NCI-H2171 treated with DMSO at 0.1 percent for 48 hours (cell line): Measurements from ENCODE around the gene NOTUM.

Experiments used
- DNase-seq: peaks from one replicate; lab custom pipeline; 2025; lab: John Stamatoyannopoulos, UW

The NOTUM gene

GRCh38 chr17:81935709-81936084 lies 25.3 kb downstream of the NOTUM start:
- no peak for DNase-seq

DNA sequence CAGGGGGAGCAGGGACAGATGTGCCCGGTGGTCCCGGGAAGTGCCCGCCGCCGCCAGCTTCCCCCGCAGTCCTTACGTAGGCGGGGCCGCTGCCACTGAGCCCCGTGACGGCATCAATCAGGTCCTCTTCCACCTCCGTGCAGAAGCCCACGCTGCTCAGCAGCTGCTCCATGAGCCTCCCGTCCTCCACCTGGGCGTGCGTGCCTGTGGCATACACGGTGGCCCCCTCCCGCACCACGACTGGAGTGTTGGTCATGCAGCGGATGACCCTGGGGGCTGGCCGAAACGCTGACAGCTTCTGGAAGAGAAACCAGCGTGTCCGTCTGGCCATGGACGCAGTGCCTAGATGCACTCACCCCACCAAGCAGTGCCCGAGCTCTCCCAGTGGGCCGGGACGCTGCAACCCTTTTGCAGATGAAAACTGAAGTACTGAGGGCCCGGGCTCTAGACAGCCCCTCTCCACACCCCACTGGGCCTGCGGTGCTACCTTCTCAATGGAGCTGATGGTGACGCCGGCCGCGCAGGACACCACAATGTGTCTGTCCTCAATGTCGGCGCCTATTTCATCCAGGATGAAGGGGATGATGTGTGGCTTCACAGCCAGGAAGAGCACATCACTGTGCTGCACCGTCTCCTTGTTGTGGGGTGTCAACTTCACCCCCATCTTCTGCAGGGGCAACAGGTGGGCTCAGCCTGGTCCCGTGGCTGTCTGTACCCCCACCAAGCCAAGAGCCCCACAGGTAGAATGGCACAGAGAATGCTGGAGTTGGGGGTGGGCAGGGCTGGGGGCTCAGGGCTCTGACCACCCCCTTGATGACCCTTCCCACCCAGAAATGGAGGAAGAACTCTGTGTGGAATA lies 25.9 kb downstream of the NOTUM start:
- DNase-seq = no peak

DNA sequence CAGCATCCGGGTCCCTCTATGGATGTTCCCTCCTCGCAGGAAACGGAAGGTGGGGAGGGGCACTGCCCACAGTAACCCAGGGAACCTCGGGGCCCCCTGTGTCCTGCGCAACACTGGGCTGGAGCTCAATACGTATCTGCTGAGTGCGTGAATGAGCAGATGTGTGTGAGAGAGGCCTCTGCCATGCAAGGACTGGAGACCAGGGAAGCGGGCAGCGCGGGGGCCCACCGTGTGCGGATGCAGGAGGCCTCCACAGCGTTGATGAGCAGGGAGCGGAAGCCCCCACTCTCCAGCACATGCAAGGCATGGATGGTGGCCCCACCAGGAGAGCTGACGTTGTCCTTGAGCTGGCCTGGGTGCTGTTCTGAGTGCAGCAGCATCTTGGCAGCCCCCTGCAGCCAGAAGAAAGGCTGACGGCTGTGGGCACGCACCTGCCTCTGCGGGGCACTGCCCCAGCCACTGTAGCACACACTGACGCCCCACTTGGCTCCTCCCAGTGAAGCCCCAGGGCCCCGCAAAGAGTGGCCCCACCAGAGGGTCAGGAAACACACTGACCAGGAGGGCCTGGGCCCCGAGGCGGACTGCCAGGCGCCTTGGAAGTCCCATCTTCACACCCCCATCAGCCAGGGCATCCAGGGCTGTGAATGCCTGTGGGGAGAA lies 26.8 kb downstream of the NOTUM start:
- DNase-seq = no peak

- no peak for DNase-seq
Measured at GRCh38 chr17:81933178-81933699, 27.7 kb downstream of the NOTUM start.

- no peak for DNase-seq
Measured at GRCh38 chr17:81932333-81932983, 28.5 kb downstream of the NOTUM start.

DNA sequence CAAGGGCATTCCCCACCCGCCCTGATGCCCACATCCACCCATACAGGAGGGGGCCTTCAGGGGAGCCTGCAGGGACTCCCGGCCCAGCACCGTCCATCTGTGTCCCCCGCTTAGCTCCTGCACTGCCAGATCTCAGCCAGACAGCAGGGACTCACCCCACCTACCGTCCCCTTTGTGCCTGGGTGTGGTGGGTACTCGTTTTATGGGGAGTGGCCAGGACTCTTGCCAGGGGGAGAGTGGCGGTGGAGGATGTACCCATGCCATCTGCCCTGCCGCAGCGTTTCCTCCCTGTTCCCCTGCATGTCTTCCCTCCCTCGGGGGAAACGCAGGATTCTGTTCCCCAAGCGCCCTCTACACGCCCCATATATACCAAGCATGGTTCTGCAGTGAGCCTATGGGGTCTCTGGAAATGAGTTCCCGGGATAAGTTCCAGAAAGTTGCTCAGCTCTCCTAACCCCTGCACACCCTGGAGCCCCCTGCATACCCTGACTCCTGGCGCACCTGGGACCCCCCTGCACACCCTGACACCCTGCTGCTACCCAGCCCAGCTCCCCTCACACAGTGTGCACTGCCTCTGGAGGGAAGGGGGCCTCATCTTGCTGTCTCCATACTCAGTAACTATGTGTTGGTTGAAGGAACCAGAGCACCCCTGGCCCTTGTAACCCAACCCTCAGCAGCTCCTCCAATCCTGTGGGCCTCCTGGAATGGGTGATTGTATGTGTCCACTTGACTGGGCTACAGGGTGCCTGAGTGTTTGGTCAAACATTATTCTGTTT lies 29.2 kb downstream of the NOTUM start:
- peak; percentile 91 for DNase-seq

DNA sequence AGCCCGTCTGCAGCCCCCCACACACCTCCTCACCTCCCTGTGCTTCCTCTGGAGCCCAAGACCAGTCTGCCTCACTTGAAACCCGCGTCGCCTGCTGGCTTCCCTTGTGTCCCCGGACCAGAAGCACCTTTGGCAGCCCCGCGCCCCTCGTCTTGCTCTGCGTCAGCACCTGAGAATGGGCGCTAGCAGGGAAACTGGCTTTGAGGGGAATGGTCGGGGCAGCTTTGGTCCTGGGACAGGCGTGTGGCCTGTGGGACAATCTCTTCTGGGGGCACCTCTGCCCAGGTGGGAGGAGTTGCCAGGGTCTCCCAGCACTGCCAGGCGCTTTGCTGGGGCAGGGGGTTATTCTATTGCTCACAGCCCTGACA lies 29.8 kb downstream of the NOTUM start:
- no peak for DNase-seq

DNA sequence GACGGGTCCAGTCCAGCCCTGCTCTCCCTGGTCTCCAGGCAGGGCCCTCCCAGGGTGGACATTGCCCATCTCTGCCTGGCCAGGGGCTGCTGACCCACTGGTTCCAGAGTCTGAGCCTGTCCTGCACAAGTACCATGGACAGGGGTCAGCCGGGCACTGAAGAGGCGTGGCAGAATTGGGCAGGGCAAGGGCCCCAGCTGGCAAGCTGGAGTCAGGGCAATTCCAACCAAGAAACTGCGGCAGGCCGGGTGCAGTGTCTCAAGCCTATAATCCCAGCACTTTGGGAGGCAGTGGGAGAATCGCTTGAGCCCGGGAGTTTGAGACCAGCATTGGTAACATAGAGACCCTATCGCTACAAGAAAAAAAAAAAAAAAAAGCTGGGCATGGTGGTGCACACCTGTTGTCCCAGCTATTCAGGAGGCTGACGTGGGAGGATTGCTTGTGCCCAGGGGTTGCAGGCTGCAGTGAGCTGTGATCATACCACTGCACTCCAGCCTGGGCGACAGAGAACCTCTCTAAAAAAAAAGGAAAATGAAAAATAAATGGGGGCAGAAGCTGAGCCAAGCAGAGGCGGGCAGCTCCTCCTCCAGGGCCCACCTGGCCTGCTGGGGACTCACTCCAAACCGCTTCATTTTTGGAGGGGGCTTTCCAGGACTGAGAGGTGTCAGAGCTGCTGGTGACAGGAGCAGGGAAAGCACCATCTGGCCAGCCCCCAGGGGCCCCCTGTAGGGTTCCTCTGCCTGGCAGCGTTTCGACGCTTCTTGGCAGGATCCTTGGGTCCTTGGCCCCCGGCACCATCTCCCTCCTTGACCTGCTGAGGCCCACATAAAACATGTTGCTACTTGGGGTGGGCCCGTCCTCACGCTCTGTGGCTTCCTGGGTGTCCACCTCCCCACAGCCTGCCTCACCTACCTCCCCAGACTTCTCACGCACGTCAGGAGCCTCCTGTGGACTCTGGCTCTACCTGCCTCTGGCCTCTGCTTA lies 30.6 kb downstream of the NOTUM start:
- DNase-seq = peak; percentile 89

DNA sequence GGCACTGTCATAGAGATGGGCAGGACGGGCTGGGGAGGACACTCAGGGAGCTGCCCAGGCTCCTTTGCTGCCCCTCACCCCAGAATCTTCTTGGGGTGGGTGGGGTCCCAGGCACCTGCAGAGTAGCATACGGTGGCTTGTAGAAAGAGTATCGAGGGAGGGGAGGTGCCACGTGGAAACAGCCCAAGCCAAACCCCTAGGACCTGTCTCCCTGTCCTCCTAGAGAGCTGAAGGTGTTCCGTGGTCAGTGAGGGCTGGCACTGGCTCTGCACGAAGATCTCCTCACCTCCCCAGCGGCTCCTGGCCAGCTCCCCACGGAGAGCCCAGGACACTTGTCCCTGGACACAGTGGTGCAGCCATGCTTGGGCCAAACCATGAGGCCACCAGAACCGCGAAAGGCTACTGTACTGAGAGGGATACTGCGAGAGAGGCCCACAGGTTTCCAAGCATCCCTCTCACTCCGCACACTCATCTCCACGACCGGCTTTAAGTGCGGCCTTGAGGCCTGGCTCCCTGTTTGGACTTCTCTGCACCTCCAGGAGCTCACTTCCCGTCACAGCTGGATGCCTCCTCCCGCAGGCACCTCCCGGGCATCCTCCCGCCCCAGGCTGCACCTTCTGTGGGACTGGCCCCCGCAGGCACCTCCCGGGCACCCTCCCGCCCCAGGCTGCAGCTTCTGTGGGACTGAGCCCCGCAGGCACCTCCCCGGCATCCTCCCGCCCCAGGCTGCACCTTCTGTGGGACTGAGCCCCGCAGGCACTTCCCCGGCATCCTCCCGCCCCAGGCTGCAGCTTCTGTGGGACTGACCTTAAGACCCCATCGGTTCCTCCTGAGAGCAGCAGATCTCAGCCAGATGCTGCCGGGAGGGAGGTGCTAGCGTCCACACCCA lies 31.5 kb downstream of the NOTUM start:
- no peak for DNase-seq

- DNase-seq = no peak
Measured at GRCh38 chr17:81928544-81929252, 32.3 kb downstream of the NOTUM start.

- DNase-seq = peak; percentile 92
Measured at GRCh38 chr17:81927653-81928543, 33.1 kb downstream of the NOTUM start, which contains the start of gene MAFG. Gene MAFG (minus strand): TSS chr17:81927735. CDS start chr17:81923185, 4,550 bp downstream.

GRCh38 chr17:81927152-81927652 lies 33.8 kb downstream of the NOTUM start:
- no peak for DNase-seq

- no peak for DNase-seq
Measured at GRCh38 chr17:81926451-81927151, 34.4 kb downstream of the NOTUM start.

DNA sequence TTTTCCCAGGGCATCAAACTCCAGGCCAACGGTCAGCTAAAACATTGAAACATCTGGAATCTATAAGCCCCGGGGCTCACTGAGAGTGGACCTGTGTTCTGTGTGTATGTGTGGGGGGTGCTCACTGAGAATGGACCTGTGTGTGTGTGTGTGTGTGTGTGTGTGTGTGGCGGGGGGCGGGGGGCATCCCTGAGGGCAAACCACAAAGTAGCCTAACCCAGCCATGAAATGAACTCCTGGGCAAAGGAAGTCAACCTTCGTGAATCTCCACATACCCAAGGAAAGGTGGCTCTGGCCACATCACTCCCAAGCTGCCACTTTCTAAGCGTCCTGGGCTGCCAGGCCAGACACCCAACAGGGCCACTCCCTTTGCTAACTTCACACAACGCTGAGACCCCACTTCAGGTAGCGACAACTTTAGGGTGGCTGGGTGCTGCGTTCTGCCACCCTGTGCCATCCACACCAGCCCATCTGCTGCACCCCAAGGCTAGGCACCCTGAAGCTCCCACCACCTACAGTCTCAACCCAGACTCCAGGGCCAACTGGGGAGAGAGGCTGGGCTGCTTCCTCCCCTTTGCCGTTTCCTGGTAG lies 35.0 kb downstream of the NOTUM start:
- no peak for DNase-seq

DNA sequence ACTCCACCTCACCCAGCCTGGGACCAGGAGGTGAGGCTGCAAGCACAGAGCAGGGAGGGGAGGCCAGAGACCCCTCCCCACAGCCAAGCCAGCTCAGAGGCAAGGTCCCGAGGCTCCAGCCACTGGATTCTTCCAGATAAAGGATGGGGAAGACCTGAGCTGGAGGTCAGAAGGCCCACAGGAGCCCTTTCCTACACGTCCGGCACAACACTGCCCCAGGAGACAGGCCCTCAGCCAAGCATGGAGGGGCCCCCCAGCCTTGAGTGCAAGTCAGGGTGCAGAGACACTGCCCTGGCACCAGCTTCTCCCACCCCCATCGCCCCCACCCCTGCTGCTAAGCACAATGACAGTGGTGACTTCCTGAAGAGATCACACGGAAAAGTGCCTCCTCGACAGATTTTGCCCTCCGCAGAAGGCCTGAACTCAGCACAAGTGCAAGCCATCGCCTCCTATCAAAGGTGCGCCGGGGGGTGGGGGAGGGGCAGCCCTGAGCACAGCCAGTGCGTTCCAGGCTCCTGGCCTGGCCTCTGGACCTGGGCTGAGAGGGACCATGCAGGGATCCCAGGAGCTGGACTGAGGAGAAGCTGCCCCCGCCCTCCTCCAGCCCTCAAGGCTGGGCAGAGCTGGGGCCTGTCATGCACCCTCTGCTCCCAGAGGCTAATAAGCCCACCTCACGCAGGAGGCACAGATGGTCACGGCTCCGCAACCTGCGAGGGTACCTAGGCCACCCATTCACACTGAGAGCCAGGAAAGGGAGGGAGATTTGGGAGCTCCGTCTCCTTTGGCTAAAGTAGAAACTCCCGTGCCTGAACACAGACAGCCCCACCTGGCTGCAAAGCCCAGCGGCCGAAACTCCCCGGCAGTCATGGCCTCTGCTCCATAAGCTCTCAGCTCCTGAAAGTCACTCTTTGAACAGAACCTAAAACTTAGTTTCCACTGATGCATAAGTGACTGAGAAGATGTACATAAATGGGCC lies 36.1 kb downstream of the NOTUM start:
- no peak for DNase-seq
